Astrocyte (in vitro differentiated cells and primary cell): ENCODE data around the gene SCYL1.

Source experiments
- EZH2 ChIP-seq: IDR thresholded peaks from 2 replicates; pipeline ENCODE4 v1.6.1; 2012; ENCODE audit warnings: mild to moderate bottlenecking, low read length, inconsistent platforms; ENCODE audit not compliant: insufficient read depth
- TF ChIP-seq, protein P1 (sequence below): IDR thresholded peaks from 2 replicates; pipeline ENCODE4 v1.5.1; 2011; ENCODE audit warnings: low read depth, mild to moderate bottlenecking, inconsistent platforms, low read length, moderate library complexity; ENCODE audit not compliant: insufficient read depth

DNA sequence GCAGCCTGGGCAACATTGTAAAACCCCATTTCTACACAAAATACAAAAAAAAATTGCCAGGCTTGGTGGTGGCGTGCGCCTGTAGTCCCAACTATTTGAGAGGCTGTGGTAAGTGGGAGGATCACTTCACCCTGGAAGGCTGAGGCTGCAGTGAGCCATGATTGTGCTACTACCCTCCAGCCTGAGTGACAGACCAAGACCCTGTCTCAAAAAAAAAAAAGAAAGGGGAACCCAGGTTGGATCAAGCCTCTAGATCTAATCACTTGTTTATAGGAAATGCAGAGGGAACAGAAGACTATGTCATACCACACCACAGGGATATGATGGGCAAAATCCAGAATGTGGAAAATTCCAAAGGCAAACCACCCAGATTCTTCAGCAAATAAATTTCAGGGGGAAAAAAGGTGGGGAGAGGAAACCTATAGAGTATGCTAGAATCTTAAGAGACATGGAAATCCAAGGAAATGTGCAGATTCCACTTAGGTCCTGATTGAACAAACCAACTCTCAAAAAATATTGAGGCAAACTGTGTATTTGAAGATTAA is 42.5 kb upstream of the SCYL1 start:
- TF ChIP-seq, protein P1, sequence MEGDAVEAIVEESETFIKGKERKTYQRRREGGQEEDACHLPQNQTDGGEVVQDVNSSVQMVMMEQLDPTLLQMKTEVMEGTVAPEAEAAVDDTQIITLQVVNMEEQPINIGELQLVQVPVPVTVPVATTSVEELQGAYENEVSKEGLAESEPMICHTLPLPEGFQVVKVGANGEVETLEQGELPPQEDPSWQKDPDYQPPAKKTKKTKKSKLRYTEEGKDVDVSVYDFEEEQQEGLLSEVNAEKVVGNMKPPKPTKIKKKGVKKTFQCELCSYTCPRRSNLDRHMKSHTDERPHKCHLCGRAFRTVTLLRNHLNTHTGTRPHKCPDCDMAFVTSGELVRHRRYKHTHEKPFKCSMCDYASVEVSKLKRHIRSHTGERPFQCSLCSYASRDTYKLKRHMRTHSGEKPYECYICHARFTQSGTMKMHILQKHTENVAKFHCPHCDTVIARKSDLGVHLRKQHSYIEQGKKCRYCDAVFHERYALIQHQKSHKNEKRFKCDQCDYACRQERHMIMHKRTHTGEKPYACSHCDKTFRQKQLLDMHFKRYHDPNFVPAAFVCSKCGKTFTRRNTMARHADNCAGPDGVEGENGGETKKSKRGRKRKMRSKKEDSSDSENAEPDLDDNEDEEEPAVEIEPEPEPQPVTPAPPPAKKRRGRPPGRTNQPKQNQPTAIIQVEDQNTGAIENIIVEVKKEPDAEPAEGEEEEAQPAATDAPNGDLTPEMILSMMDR, result no peak
- TF ChIP-seq EZH2, result no peak
